GM12891 (cell line): ENCODE results near the gene MYH3.

Experiments used
- POLR2A ChIP-seq: IDR thresholded peaks from 2 replicates; pipeline ENCODE4 v1.6.1; 2011; ENCODE audit warnings: low read depth, low read length, control low read depth
- TAF1 ChIP-seq: IDR thresholded peaks from 2 replicates; pipeline ENCODE4 v1.6.1; 2011; ENCODE audit warnings: low read depth, low read length, control low read depth

DNA sequence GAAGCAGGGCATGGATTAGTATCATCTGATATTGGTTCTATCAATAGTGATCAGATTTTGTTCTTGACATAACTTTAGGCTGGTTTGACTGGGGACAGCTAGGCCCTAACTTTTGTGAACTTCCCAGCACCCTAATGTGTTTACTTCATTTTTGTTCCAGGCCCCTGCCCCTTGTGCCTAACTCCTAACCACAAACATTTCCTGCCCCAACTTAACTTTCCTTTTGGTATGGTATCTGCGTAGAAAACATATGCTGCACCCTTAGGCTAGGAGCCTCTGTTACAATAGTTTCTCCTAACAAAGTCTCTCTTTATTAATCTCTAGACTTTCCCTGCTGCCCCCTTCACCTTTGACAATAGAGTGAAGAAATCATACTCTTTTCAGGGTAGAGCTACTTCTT, 42.7 kb upstream of the MYH3 start:
- no peak for TF ChIP-seq POLR2A
- TF ChIP-seq TAF1, result no peak
